NCI-H1694 treated with DMSO at 0.1 percent for 48 hours (cell line): ENCODE data around the gene PNPLA2.

Experiments used
- DNase-seq: peaks from one replicate; lab custom pipeline; 2025; lab: John Stamatoyannopoulos, UW

Gene PNPLA2

DNA sequence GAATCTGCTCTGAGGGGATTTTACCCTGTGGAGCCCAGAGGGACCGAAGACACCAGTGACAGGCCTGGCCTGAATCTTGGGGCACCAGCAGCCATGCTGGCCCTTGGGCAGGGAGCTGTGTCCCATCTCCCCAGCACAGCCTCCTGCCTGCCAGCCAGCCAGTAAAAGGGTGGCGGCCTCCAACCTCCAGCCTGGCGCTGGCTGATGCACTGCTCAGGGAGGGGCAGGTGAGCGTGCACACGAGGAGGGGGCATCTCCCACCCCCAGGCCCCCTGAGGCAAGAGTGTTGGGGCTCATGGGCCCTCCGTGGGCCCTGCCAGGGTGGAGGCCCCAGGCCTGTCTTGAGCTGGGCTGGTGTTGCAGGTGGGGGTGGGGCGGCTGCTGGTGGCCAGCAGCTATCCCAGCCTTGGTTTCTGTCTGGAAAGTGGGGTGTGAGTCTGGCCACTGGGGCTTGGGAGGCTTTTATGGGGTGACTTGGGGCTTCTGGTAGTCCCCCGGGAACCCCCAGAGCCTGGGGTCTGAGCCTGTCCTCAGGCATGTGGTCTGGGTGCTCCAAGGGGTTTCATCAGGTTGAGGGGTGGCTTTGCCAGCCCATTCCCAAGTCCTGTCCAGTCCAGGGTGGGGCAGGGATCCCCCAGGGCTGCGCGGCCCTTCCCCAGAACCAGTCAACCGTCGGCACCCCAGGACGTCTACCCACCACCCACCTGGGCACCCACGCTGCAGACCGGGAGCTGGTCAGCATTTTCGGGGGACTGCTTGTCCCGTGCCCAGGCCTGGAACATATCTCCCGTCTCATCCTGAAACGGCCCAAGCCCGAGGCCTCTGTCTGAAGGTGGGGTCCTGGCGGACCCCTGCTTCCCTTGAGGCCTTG is 41.8 kb downstream of the PNPLA2 start:
- no peak for DNase-seq

DNA sequence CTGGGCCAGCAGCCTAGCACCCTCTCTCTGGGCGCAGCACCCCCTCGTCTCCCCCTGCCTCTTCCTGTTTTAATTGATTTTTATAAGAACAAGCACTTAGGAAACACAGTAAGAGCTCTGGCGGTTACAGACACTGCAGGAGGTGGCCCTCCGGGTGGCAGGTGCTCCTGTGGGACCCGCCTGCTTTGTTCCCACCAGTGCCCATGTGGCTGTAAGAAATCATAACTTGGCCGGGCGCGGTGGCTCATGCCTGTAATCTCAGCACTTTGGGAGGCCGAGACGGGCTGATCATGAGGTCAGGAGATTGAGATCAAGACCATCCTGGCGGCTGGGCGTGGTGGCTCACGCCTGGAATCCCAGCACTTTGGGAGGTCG is 42.4 kb downstream of the PNPLA2 start:
- no peak for DNase-seq

DNA sequence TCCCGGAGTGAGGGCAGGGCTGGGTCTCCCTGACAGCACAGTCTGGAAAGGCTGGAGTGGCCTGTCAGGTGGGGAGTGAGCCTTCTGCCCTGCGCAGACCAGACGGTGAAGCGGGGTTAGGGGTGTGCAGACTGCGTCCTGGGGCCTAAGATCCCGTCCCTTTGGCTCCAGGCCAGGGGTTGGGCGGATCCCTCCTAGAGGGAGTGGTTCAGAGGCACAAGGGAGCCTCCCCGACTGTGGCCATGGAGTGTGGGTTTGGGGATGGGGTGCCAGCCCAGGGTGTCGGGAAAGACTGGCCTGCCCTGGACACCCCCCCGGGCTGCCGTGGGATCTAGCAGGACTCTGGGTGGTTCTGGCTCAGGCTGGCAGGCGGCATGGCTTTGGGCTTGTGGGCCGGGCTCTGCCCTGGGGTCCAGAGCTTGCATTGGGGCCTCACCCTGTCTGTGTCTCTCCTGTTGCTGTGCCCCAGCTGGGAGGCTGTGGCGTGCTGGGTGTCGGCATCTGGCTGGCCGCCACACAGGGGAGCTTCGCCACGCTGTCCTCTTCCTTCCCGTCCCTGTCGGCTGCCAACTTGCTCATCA is 43.5 kb downstream of the PNPLA2 start:
- DNase-seq = no peak

DNA sequence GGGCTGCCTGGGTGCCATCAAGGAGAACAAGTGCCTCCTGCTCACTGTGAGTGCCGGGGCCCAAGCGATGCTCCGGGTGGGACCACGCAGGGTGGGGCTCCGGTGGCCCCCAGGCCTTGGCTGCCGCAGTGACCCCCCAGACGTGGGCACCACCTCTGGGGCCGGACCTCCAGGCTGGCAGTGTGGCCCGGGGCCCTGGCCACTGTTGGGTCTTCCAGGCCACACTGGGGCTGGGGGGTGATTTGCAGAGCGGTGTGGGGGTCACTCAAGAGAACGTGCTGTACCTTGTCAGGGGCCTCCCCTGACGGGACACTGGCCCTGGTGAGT is 43.9 kb downstream of the PNPLA2 start:
- DNase-seq = no peak

DNA sequence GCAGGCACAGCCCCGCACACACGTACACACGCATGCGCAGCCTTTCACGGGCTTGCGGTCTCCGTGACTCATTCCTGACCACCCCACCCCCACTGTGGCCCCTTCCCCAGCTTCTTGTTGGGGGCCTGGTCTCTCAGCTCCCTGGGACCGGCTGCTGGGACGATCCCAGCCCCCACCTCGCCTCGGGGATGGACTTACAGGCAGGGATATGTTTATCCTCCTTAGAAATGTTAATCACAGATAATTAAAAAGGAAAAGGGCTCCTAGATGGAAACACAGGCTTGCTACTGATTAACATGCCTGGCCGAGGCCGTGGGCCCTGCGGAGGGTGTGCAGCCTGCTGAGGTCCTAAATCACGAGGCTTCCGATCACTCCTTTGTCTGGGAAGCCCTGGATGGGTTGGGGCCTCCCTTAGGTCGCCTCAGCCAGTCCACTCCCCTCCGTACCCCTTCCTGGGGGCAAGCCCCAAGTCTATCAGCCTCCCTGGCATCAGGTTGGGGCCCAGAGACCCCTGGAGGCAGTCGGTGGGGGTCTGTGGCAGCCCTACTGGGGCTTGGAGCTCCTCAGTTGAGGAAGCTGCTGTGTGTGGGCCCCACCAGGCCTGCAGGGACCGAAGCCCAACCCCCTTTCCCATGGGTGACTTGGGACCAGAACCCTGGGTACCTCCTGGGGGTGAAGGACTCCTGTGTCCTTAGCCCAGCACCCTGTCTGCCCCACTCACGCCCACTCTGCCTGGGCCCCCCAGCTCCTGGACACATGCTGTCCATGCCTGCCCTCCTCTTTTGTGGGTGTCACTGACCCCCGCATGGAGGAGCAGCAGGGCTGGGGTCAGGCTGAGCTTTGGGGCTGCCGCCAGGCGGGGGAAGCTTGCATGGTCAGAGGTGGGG is 44.6 kb downstream of the PNPLA2 start:
- DNase-seq = no peak

DNA sequence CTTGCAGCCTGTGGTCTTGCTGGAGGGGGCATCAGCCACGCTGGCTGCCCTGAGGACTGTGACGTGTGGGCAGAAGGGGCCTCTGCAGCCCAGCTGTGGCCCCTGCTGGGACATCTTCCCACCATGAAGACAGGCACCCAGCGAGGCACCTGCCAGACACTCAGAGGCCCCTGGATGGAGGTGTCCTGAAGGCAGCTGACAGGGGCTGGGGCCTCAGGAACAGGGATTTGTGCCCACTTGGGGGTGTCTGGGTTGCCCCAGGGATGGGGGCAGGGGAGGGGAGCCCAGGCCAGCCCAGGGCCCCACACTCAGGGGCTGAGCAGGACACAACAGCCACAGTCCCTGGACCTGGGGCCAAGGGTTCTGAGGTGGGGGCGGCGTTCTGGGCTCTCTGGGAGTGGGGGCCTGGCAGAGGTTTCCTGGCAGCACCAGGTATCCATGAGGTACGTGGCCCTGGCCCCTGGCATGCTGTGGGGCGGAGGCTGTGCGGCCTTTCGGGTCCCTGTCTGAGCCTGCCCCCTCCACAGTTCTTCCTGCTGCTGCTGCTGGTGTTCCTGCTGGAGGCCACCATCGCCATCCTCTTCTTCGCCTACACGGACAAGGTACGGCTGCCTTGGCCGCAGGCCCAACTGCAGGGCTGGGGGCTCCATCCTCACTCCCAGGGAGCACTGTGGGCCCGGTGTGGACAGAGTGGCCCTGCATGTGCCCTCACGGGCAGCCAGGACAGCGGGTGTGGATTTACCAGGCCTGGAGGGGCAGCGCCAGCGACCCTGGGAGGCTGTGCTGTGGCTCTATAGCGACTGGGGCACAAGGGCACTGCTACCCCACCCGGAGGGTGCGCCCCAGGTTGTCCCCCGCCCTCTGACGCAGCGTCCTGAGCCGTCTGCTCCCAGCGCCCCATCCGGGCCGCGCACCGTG is 45.5 kb downstream of the PNPLA2 start:
- DNase-seq = no peak

DNA sequence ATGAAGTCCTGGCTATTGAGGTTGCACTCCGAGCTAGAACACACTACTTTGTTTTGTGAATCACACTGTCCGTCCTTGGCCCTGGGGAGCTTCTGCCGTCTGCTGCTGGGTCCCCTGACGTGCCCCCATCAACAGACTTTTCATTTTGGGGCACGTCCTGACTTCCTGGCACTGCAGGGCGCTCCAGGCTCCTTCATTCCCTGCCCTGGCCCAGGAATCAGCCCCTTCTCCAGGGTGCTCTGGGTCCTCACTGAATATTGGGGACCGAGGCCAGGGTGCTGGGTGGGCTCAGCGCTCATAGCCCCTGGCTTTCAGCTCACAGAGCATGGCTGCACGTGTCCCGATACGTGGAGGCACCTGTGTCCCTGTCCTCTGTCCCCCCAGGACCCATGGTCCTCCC is 46.2 kb downstream of the PNPLA2 start:
- no peak for DNase-seq

DNA sequence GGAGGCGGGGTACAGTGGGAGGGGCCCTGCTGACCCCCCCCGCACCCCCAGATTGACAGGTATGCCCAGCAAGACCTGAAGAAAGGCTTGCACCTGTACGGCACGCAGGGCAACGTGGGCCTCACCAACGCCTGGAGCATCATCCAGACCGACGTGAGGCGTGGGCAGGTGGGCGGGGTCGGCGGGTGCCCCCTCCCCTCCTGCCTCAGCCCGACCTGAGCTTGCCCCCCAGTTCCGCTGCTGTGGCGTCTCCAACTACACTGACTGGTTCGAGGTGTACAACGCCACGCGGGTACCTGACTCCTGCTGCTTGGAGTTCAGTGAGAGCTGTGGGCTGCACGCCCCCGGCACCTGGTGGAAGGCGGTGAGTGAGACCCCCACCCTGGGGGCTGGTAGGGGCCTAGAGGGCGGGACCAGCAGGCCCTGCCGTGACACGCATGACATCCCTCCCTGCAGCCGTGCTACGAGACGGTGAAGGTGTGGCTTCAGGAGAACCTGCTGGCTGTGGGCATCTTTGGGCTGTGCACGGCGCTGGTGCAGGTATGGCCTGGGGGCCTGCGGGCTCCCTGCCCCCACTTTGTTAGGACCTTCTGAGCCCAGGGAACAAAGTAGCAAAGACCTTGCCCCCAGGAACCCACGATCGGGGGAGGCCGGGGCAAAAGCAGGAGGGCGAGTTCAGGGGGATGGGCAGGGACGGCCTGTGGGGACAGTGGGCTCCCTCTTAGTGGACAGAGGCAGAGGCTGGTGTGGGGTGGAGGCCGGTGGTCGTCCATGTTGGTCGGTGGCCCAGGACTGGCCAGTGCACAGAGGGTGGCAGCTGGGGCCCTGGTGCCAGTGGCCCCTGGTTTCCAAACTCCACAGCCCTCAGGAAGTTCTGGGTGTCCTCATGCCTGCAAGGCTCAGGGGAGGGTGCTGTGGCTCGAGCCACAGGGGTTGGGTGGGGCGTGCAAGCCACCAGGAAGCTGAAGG is 47.0 kb downstream of the PNPLA2 start:
- DNase-seq = no peak

DNA sequence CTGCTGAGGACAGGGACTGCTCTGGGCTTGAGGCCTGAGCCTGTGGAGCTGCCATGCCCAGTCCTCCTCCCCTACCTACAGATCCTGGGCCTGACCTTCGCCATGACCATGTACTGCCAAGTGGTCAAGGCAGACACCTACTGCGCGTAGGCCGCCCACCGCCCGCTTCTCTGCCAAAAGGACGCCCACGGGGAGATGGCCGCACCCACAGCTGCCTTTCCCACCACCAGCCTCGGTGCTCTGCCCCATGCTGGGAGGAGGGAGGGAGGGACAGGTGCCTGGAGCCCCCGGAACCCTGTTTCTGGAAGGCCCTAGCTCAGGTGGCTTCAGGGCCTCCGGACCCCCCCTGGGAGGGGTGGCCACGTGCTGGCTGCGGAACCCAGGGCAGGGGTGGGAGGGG is 47.8 kb downstream of the PNPLA2 start:
- no peak for DNase-seq

DNA sequence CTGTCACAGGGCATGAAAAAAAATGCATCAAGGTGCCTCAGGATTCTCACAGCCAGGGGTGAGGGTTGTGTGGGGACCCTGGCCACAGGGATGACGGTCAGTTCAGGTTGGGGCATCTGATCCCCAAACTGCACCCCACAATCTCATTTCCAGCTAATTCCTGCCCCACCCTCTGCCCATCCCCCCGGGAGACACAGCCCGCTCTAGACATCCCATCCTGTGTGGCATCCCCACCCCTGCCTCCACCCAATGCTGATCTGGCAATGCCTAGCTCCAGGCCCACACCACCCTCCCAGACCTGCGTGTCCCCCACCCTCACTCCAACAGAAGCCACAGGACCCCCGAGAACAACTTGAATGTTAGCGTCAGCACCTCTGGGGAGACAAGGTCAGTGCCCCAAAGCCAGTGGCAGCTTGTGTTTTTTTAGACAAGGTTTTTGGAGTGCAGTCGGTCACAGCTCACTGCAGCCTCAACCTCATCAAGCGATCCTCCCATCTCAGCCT is 49.2 kb downstream of the PNPLA2 start:
- no peak for DNase-seq

DNA sequence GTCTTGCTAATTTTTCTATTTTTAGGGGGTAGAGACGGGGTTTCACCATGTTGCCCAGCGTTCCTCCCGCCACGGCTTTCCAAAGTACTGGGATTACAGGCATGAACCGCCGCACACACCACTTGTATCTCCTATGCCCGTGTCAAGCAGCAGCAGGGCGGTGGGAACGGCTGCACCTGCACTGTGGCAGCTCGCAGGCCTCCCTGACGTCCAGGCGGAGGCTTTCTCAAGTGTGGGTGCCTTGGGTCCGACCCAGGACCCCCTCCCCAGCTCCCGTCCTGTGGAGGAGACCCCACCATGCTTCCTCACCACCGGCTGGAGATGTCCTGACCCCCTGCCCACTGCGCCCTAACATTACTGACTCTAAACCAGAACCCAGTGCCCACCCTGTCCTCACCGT is 49.7 kb downstream of the PNPLA2 start:
- DNase-seq = no peak

DNA sequence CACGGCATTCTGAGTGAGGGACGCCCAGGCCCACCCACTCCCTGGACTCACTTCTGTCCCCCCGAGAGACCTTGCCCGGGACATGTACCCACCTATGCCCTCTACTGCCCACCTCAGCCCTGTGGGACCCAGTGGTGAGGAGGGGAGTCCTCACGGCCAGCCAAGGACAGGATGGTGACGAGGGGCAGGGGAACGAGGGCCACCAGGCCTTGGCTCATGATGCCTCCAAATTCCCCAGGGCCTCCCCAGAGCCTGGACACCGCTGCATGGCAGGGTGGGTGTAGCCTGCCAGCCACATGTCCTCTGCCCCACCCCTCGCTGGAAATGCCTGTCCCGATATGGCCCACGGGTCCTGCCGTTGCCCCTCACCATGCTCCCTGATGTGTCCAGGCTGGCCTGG is 50.1 kb downstream of the PNPLA2 start:
- DNase-seq = no peak

DNA sequence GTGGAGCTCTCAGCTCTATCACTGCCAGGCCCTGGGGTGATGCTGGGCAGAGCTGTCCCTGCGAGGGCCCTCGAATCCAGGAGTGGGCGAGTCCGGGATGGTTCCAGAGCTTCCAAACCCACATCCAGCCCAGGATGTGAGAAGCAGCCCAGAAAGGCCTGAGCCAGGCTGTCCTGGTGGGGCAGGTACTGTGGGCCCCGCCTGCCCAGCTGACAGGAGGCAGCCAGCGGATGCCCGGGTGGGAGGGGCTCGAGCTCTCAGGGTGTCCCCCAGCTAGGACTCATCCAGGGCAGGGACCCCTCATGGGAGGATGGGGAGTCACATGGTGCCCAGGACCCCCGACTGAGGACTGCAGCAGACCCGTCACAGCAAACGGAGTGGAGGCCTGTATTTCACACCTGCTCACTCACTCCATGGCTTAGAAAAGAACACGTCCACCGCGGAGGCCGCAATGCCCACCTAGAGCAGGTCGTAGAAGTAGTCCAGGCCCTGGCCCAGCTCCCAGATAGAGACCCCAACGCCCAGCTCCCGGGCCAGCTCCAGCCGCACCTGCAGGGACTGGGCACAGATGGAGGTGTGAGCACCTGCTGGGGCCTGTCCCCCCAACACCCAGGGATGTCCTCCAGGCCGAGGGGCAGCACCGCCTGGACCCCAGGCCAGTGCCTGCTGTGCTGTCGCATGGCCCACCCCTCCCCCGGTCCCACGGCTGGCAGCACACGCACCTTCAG is 50.8 kb downstream of the PNPLA2 start:
- DNase-seq = no peak

DNA sequence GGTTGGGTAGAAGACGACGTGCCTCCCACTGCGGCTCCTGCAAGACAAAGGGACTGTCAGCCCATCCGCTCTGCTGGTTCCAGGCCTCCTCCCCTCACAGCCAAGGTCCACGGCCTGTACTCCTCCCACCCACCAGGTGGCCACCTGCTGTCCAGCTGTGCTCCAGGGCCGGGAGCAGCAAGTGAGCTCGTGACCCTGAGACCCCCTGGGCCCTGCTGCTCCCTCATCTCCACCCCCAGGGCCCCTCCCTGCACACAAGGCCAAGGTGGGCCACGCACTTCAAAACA is 51.4 kb downstream of the PNPLA2 start:
- DNase-seq = no peak

DNA sequence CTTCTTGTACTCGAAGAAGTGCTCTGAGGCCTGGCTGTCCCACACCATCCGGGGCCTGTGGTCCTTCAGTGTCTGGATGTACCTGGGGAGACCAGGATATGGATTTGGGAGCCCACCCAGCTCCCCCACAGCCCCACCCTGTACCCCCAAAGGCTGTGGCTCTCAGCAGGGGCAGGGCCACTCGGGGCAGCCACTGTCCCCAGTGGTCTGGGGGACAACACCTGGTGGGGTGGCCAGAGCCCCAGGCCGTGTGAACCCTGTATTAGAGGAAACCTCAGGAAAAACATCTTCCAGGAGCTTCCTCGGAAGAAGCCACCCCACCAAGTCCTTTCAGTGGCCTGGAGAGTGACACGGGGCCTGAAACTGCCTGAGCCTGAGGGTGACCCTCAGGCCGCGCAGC is 51.7 kb downstream of the PNPLA2 start:
- no peak for DNase-seq

DNA sequence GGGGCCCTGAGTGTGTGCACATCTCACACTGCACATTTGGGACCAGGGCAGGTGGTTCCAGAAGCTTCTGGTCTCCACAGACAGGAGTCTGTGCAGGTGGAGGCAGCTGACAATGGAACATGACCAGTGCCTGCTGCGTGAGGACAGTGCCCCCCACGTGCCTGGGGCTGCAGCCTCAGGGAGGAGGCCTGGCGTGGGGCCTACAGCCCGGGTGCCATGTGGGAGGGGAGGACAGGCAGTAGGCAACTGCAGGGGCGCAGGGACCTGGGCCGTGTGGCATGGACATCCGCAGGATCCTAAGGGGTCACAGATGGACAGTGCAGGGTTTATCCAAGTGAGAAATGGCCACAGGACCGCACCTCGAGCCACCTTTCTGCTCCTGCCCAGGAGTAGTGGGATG is 52.8 kb downstream of the PNPLA2 start:
- no peak for DNase-seq

DNA sequence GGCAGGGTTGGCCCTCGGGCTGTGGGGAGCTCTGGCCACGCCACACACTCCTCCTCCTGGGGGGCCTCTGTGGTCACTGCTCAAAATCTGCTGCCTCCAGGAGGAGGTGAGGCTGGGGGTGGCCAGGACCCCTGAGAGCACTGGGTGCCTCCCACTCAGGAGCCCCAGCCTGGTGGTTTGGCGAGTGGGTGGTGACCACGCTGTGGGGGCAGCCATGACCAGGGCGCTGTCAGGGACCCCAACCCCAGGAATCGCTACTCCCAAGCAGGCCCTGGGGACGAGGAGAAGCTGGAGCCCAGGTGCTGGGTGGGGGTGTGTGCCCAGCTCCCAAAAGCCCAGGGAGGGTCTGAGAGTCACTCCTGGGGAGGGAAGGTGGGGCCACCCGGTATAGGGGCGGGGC is 54.1 kb downstream of the PNPLA2 start:
- no peak for DNase-seq

DNA sequence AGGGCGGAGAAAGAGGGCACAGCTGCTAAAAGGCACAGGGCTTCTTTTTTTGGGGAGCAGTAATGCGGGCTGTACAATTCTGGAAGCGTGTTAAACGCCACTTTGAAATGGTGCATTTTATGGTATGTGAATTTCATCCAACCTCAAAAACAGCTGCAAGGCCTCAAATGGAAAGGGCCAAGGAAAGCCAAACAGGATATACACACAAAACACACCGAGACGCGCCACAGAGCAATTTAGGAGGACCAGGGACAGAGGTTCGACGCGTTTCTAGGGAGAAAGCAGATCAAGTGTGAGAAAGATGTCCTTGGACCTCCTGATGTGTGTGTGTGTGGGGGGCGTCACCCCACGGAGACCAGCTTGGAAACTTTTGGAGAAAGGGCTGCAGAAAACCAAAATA is 55.0 kb downstream of the PNPLA2 start:
- DNase-seq = no peak
